Measurements from ENCODE around the gene PTPRD. TPM values are rescaled to one million over a fixed set of nuclear protein-coding genes. Genes with fewer than 3 reads are reported as not detected.

The PTPRD gene
- total RNA-seq, 1 experiment from 2014 or later, result 32.5 TPM

GRCh38 chr9:8384091-8384490, 2228.7 kb downstream of the PTPRD start:
- DNase-seq, result no peak
- no CpG with 5 or more reads among the region's 3 CpGs for WGBS (ENCODE audit: extremely low coverage, insufficient read length, low lambda C conversion rate)
- H2BK12ac ChIP-seq (ENCODE audit: insufficient read length, low read depth, low read length), result no peak overlapping the region
- H3K4me1 ChIP-seq (ENCODE audit: insufficient read depth, low read length), result no peaks in the 10 kb centered on the region
- H2AK5ac ChIP-seq (ENCODE audit: insufficient read length, low read length), result no peak overlapping the region
- H4K5ac ChIP-seq (ENCODE audit: insufficient read length, low read depth, low read length), result no peak overlapping the region
- H2BK15ac ChIP-seq (ENCODE audit: low read depth, low read length), result no peak overlapping the region
- no peak overlapping the region for H3K4me2 ChIP-seq (ENCODE audit: insufficient read depth, insufficient read length, low read length)
- H2BK5ac ChIP-seq (ENCODE audit: insufficient read length, low read length), result no peak overlapping the region
- H3K79me2 ChIP-seq (ENCODE audit: insufficient read depth, low read length), result no peaks in the 10 kb centered on the region
- no peaks in the 10 kb centered on the region for H3K9me3 ChIP-seq (ENCODE audit: control insufficient read depth, low read depth, low read length)
- H3K27ac ChIP-seq (ENCODE audit: insufficient read length, low read depth, low read length), result no peak overlapping the region
- Mint-ChIP-seq H3K36me3 (ENCODE audit: insufficient read depth in 1 of 3, low read depth in 3 of 3) (no peaks in the 10 kb centered on the region; a peak in 1 of 7 replicates), H3K27ac (no peak overlapping the region), H3K27me3 (ENCODE audit: low read depth) (no peaks in the 10 kb centered on the region), H3K9me3 (no peaks in the 10 kb centered on the region), H3K4me3 (no peak overlapping the region), H3K4me1 (peaks cover under 1 to 3% of the 10 kb centered on the region in 2 experiments; a peak in 1 of 4 replicates)
- no peak overlapping the region for H4K91ac ChIP-seq (ENCODE audit: insufficient read length, low read depth, low read length)
- H3K23me2 ChIP-seq (ENCODE audit: insufficient read length, low read depth, low read length, poor library complexity, severe bottlenecking), result no peaks in the 10 kb centered on the region
- no peak overlapping the region for H3K14ac ChIP-seq (ENCODE audit: insufficient read depth, low read length)
- H4K8ac ChIP-seq (replicated peaks; ENCODE audit: insufficient read length, low read depth, low read length), result no peak overlapping the region
- H3K18ac ChIP-seq (ENCODE audit: insufficient read length, low read depth, low read length), result no peak overlapping the region
- H3K4ac ChIP-seq (ENCODE audit: low read depth, low read length), result no peak overlapping the region
- TF ChIP-seq CTCF (conservative IDR thresholded peaks at IDR 0.05), result no peak
- H2BK120ac ChIP-seq (ENCODE audit: low read depth, low read length, poor library complexity, severe bottlenecking), result no peak overlapping the region
- H3K56ac ChIP-seq (ENCODE audit: insufficient read length, low read depth, low read length), result no peak overlapping the region
- no peaks in the 10 kb centered on the region for H3K79me1 ChIP-seq (ENCODE audit: insufficient read depth, low read depth, low read length, poor library complexity, severe bottlenecking)
- no peak overlapping the region for H2AFZ ChIP-seq (ENCODE audit: low read length)
- no peak overlapping the region for H3T11ph ChIP-seq (ENCODE audit: low read length)
- no peak overlapping the region for H3K9ac ChIP-seq (ENCODE audit: extremely low read depth, insufficient read length, low read length)
- no peaks in the 10 kb centered on the region for H4K20me1 ChIP-seq (ENCODE audit: control insufficient read depth, insufficient read depth, insufficient read length)
- H2BK20ac ChIP-seq (ENCODE audit: low read depth, low read length, poor library complexity, severe bottlenecking), result no peak overlapping the region
- no peak overlapping the region for H3K23ac ChIP-seq (ENCODE audit: insufficient read length, low read depth, low read length)
- no peaks in the 10 kb centered on the region for H3K27me3 ChIP-seq (ENCODE audit: insufficient read depth, low read length)

Data from H9 (cell line).